ENCODE data around the gene CHMP3. TPM values are rescaled to one million over a fixed set of nuclear protein-coding genes. Genes with fewer than 3 reads are reported as not detected.

The CHMP3 gene
- total and polyA plus RNA-seq, 2 donors (not counting 1 experiment from before 2014, with no cell fraction given), result 17.5 to 72.5 TPM

DNA sequence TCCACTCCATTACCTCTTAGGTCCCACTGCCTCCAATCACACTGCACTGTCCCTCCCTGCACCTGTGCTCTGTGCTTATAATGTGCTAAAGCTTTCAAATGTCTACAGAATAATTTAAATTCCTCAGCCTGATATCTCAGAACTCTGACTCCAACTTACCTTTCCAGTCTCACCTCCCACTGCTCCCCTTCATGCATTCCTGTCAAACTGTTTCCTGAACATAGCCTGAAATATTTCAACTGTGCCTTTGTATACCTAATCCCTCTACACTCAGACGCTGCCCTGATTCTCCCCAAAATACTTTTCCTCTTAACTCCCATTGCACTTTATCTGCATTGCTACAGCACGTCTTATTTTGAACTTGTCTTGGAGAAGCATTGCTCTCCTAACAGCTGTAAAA lies 40.5 kb downstream of the CHMP3 start:
- Histone ChIP-seq H3K9ac (ENCODE audit: low read length) (no peak overlapping the region), H3K4me3 (ENCODE audit: control extremely low read depth in 1 of 5, extremely low read depth in 1 of 5, insufficient read depth in 1 of 5, low read depth in 2 of 5, low read length in 4 of 5) (no peak overlapping the region), H3K9me3 (ENCODE audit: control extremely low read depth in 1 of 3, control insufficient read depth in 2 of 3, insufficient read depth in 1 of 3, low read length in 2 of 3) (peaks cover 4 to 12% (median 10%) of the 10 kb centered on the region in 3 donors), H3K27ac (ENCODE audit: low read length in 2 of 2) (no peak overlapping the region), H3K36me3 (replicated peaks in 1 of 2; ENCODE audit: control extremely low read depth in 1 of 2, control insufficient read depth in 1 of 2, extremely low read depth in 1 of 2, insufficient read depth in 2 of 2, low read length in 1 of 2) (peaks cover 11 to 15% of the 10 kb centered on the region in 2 experiments), H3K4me1 (ENCODE audit: control insufficient read depth in 2 of 2, insufficient read depth in 2 of 2, low read length in 2 of 2) (no peaks in the 10 kb centered on the region), H3K27me3 (replicated peaks in 1 of 4; ENCODE audit: control extremely low read depth in 1 of 4, control insufficient read depth in 3 of 4, insufficient read depth in 4 of 4, low read length in 3 of 4) (no peaks in the 10 kb centered on the region), H3K4me2 (replicated peaks; ENCODE audit: low read depth, low read length, poor library complexity, severe bottlenecking) (no peak overlapping the region), H4K20me1 (ENCODE audit: control insufficient read depth, insufficient read depth, low read length, poor library complexity, severe bottlenecking) (no peaks in the 10 kb centered on the region), H3K79me2 (ENCODE audit: control insufficient read depth, insufficient read depth, low read length) (peaks cover 6% of the 10 kb centered on the region), H2AFZ (ENCODE audit: insufficient read depth, low read depth, low read length, poor library complexity, severe bottlenecking) (no peak overlapping the region)
- peaks cover 8% of the 10 kb centered on the region for H3K9me3 Mint-ChIP-seq (ENCODE audit: insufficient read depth)
- ATAC-seq (ENCODE audit: low read depth) (no peak), DNase-seq (no peak)
- no peaks in the 10 kb centered on the region for H3K27me3 Mint-ChIP-seq
- no peaks in the 10 kb centered on the region for H3K4me1 Mint-ChIP-seq
- 100% methylated on average over 2 of the region's 2 CpGs for WGBS (ENCODE audit: insufficient coverage)
- intact Hi-C loops (cut with micrococcal nuclease), result no loop called here
- TF ChIP-seq, protein P1, sequence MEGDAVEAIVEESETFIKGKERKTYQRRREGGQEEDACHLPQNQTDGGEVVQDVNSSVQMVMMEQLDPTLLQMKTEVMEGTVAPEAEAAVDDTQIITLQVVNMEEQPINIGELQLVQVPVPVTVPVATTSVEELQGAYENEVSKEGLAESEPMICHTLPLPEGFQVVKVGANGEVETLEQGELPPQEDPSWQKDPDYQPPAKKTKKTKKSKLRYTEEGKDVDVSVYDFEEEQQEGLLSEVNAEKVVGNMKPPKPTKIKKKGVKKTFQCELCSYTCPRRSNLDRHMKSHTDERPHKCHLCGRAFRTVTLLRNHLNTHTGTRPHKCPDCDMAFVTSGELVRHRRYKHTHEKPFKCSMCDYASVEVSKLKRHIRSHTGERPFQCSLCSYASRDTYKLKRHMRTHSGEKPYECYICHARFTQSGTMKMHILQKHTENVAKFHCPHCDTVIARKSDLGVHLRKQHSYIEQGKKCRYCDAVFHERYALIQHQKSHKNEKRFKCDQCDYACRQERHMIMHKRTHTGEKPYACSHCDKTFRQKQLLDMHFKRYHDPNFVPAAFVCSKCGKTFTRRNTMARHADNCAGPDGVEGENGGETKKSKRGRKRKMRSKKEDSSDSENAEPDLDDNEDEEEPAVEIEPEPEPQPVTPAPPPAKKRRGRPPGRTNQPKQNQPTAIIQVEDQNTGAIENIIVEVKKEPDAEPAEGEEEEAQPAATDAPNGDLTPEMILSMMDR (IDR thresholded peaks at IDR 0.05), result no peak
- TF ChIP-seq EZH2 (IDR thresholded peaks at IDR 0.05; ENCODE audit: borderline replicate concordance, insufficient read depth, low read depth, low read length, poor library complexity, severe bottlenecking), result no peak
- H3K27ac Mint-ChIP-seq, result no peak overlapping the region
- ChIA-PET POLR2A (no interaction called here), CTCF (no interaction called here)
- H3K4me3 Mint-ChIP-seq, result no peak overlapping the region

DNA sequence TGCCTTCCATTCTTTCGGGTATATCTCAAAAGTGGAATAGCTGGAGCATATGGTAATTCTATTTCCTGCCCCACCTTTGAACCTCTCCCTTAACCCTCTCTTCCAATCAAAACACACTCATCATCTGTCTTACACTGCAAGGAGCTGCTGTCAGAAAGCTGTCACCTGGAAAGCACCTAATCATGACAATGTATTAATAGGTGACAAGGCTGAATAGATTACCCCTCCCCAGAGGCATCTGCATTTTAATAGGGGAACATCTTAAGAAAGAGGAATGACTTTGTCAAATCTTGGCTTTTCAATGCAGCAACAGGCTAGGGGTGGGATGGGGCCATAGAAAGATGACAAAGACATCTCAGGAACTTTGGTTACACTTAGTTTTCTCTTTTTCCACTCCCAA lies 41.3 kb downstream of the CHMP3 start:
- ATAC-seq (ENCODE audit: low read depth), result no peak
- POLR2A ChIA-PET, result no interaction called here

More for the DNA sequence above, 41.3 kb downstream of the CHMP3 start:
- CTCF ChIA-PET, result no interaction called here
- H3K27me3 ChIP-seq (replicated peaks in 1 of 4; ENCODE audit: control extremely low read depth in 1 of 4, control insufficient read depth in 3 of 4, insufficient read depth in 4 of 4, low read length in 3 of 4), result no peaks in the 10 kb centered on the region
- no peak for DNase-seq
- H3K4me1 ChIP-seq (ENCODE audit: control insufficient read depth in 2 of 2, insufficient read depth in 2 of 2, low read length in 2 of 2), result no peaks in the 10 kb centered on the region
- H3K36me3 ChIP-seq (replicated peaks in 1 of 2; ENCODE audit: control extremely low read depth in 1 of 2, control insufficient read depth in 1 of 2, extremely low read depth in 1 of 2, insufficient read depth in 2 of 2, low read length in 1 of 2), result peaks cover 11 to 12% of the 10 kb centered on the region in 2 experiments
- H3K9me3 Mint-ChIP-seq (ENCODE audit: insufficient read depth), result peaks cover 8% of the 10 kb centered on the region
- no peak overlapping the region for H3K27ac ChIP-seq (ENCODE audit: low read length in 2 of 2)
- intact Hi-C loops (cut with micrococcal nuclease), result no loop called here
- H3K27ac Mint-ChIP-seq, result no peak overlapping the region
- H3K9ac ChIP-seq (ENCODE audit: low read length), result no peak overlapping the region
- H3K4me3 ChIP-seq (ENCODE audit: control extremely low read depth in 1 of 5, extremely low read depth in 1 of 5, insufficient read depth in 1 of 5, low read depth in 2 of 5, low read length in 4 of 5), result no peak overlapping the region
- peaks cover 6% of the 10 kb centered on the region for H3K79me2 ChIP-seq (ENCODE audit: control insufficient read depth, insufficient read depth, low read length)
- no peak overlapping the region for H3K4me3 Mint-ChIP-seq
- H3K4me2 ChIP-seq (replicated peaks; ENCODE audit: low read depth, low read length, poor library complexity, severe bottlenecking), result no peak overlapping the region
- WGBS (ENCODE audit: insufficient coverage), result no CpG with 5 or more reads among the region's 1 CpG
- H3K9me3 ChIP-seq (ENCODE audit: control extremely low read depth in 1 of 3, control insufficient read depth in 2 of 3, insufficient read depth in 1 of 3, low read length in 2 of 3), result peaks cover 4 to 12% (median 10%) of the 10 kb centered on the region in 3 donors
- H2AFZ ChIP-seq (ENCODE audit: insufficient read depth, low read depth, low read length, poor library complexity, severe bottlenecking), result no peak overlapping the region
- H3K27me3 Mint-ChIP-seq, result no peaks in the 10 kb centered on the region
- H4K20me1 ChIP-seq (ENCODE audit: control insufficient read depth, insufficient read depth, low read length, poor library complexity, severe bottlenecking), result no peaks in the 10 kb centered on the region
- no peaks in the 10 kb centered on the region for H3K4me1 Mint-ChIP-seq
- TF ChIP-seq EZH2 (IDR thresholded peaks at IDR 0.05; ENCODE audit: borderline replicate concordance, insufficient read depth, low read depth, low read length, poor library complexity, severe bottlenecking), result no peak
- TF ChIP-seq, protein P1 (IDR thresholded peaks at IDR 0.05), result no peak

Data from B cell (primary cell).